Neural cell (in vitro differentiated cells): ENCODE data around the gene CRY2.

Experiments used
- EP300 ChIP-seq: fragments of 450-650 bp; conservative IDR thresholded peaks from 2 replicates; pipeline ENCODE4 v1.6.1; 2014; ENCODE audit warnings: antibody characterized with exemption, mild to moderate bottlenecking, moderate library complexity; ENCODE audit not compliant: poor library complexity, severe bottlenecking
- EZH2 ChIP-seq: fragments of 200-600, 300-800 bp; shearing (Covaris generic), sonication (generic); IDR thresholded peaks from 2 replicates; pipeline ENCODE4 v1.6.1; 2014; ENCODE audit warnings: antibody characterized with exemption, low read length, borderline replicate concordance, mild to moderate bottlenecking; ENCODE audit not compliant: insufficient read depth, poor library complexity, severe bottlenecking
- MXI1 ChIP-seq: fragments of 450-650 bp; conservative IDR thresholded peaks from 2 replicates; pipeline ENCODE4 v1.6.1; 2014; ENCODE audit warnings: antibody characterized with exemption, mild to moderate bottlenecking; ENCODE audit not compliant: poor library complexity, severe bottlenecking
- POLR2AphosphoS5 ChIP-seq: IDR thresholded peaks from 2 replicates; pipeline ENCODE4 v1.6.1; 2012
- RAD21 ChIP-seq: fragments of 450-650 bp; conservative IDR thresholded peaks from 2 replicates; pipeline ENCODE4 v1.6.1; 2014; ENCODE audit warnings: antibody characterized with exemption, mild to moderate bottlenecking, moderate library complexity
- SMC3 ChIP-seq: fragments of 450-650 bp; conservative IDR thresholded peaks from 2 replicates; pipeline ENCODE4 v1.6.1; 2014; ENCODE audit warnings: antibody characterized with exemption, mild to moderate bottlenecking, moderate library complexity; ENCODE audit not compliant: poor library complexity
- TAF1 ChIP-seq: IDR thresholded peaks from 2 replicates; pipeline ENCODE4 v1.6.1; 2012; ENCODE audit warnings: low read depth
- TF ChIP-seq, protein P1 (sequence below): fragments of 450-650 bp; IDR thresholded peaks from 2 replicates; pipeline ENCODE4 v1.5.1; 2014; ENCODE audit warnings: antibody characterized with exemption, mild to moderate bottlenecking, moderate library complexity; ENCODE audit not compliant: poor library complexity, severe bottlenecking
- TF ChIP-seq, protein P2 (sequence below): IDR thresholded peaks from 2 replicates; pipeline ENCODE4 v1.6.1; 2012; ENCODE audit warnings: borderline replicate concordance

DNA sequence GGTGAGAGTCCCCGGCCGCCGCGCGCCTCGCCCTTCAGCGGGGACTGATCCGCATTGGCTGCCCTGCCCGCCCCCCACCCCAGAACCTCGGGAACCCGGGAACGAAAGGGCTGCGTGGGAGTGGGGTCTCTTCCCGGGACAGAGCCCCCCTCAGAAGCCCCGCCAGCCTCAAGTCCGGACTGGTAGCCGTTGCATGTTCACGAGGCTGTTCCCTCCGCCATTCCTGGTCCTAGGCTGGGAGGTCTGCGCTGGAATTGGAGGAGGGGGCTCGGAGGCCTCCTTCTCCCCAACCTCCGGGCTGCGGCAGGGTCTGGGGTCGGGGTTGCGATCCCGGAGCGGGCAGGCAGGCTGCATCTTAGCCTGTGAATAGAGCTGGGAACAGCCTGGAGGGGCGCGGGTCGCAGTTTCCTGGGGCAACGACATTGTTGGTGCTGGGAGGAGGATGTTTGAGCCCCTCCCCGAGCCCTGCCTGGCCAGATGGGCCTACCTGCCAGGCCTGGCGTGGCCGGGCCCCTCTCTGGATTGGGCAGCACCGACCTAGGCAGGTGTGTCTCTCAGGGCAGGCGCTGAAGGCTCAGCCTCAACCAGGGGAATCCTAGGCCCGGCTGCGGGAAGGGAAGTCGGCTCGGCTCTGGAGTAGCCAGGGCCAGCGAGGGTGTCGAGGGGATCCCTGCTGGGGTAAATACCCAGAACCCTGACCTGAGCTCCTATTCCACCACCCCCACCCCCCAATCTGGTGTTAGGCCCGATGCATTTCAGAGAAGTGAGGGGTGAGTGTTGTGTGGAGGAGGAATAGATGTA is 38.8 kb downstream of the CRY2 start:
- TF ChIP-seq, protein P1, sequence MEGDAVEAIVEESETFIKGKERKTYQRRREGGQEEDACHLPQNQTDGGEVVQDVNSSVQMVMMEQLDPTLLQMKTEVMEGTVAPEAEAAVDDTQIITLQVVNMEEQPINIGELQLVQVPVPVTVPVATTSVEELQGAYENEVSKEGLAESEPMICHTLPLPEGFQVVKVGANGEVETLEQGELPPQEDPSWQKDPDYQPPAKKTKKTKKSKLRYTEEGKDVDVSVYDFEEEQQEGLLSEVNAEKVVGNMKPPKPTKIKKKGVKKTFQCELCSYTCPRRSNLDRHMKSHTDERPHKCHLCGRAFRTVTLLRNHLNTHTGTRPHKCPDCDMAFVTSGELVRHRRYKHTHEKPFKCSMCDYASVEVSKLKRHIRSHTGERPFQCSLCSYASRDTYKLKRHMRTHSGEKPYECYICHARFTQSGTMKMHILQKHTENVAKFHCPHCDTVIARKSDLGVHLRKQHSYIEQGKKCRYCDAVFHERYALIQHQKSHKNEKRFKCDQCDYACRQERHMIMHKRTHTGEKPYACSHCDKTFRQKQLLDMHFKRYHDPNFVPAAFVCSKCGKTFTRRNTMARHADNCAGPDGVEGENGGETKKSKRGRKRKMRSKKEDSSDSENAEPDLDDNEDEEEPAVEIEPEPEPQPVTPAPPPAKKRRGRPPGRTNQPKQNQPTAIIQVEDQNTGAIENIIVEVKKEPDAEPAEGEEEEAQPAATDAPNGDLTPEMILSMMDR, result no peak
- TF ChIP-seq POLR2AphosphoS5 (peak; percentile 6), EZH2 (no peak), MXI1 (peak; percentile 49), EP300 (no peak), RAD21 (no peak), TAF1 (peak; percentile 66), SMC3 (no peak)
- TF ChIP-seq, protein P2, sequence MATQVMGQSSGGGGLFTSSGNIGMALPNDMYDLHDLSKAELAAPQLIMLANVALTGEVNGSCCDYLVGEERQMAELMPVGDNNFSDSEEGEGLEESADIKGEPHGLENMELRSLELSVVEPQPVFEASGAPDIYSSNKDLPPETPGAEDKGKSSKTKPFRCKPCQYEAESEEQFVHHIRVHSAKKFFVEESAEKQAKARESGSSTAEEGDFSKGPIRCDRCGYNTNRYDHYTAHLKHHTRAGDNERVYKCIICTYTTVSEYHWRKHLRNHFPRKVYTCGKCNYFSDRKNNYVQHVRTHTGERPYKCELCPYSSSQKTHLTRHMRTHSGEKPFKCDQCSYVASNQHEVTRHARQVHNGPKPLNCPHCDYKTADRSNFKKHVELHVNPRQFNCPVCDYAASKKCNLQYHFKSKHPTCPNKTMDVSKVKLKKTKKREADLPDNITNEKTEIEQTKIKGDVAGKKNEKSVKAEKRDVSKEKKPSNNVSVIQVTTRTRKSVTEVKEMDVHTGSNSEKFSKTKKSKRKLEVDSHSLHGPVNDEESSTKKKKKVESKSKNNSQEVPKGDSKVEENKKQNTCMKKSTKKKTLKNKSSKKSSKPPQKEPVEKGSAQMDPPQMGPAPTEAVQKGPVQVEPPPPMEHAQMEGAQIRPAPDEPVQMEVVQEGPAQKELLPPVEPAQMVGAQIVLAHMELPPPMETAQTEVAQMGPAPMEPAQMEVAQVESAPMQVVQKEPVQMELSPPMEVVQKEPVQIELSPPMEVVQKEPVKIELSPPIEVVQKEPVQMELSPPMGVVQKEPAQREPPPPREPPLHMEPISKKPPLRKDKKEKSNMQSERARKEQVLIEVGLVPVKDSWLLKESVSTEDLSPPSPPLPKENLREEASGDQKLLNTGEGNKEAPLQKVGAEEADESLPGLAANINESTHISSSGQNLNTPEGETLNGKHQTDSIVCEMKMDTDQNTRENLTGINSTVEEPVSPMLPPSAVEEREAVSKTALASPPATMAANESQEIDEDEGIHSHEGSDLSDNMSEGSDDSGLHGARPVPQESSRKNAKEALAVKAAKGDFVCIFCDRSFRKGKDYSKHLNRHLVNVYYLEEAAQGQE, result peak; percentile 59
